CD4-positive, alpha-beta T cell treated with Interleukin-21 for 1 hour (primary cell): ENCODE data around the gene NRG3.

Experiments
- DNase-seq: peaks from one replicate; pipeline ENCODE4 v3.0.0-alpha.2; 2020

Gene NRG3

DNA sequence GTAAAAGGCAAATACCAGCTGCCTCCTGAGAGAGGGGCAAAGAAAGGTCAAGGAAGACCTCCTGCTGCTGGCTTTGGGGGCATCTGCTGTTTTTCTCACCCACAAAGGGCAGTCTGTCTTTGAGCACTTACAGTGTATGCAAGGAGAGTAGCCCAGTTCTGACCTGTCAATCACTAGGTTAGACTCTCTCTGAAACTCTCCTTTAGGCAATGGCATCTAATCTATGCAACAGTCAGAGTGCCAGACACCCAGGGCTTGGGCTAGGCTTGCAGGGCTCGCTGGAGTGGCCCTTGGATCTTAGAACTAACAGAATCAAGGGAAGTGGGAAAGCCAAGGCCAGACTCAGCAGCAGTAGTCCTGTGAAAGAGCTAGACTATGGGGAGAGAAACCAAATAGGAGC lies 522.9 kb downstream of the NRG3 start:
- DNase-seq, result no peak

DNA sequence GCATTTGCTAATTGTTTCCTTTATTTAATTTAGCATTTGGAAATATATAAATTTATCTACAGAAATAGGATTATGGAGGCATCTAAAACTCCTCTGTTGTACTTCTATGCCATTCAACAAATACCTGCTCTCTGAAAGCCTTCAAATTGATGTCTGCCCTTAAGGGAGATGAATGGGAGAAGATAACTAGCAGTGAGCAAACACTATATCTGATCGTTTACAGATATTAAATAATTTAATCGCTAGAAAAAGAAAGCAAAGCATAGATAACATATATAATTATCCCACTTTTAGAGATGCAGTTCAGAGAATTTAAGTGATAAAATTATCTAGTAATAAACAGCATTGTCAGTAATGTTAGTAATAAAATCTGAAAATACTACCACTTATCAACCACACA lies 524.9 kb downstream of the NRG3 start:
- DNase-seq, result no peak

DNA sequence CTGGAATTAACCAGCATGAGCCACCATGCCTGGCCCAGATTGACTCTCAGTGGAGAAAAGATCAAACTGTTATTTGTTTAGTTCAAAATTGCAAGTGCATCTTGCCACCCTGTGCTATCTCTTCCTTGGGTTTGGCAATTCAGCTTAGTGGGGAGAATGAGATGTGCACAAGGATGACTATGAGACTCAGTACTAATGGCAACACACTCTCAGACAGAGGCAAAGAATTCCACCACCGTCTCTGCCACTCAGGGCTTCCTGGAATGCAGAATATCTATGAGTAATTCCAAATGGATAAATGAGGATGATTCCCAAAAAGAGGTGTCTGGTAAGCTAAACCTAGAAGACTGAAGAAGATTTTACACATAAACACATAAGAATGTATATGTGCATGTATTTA lies 525.8 kb downstream of the NRG3 start:
- no peak for DNase-seq

DNA sequence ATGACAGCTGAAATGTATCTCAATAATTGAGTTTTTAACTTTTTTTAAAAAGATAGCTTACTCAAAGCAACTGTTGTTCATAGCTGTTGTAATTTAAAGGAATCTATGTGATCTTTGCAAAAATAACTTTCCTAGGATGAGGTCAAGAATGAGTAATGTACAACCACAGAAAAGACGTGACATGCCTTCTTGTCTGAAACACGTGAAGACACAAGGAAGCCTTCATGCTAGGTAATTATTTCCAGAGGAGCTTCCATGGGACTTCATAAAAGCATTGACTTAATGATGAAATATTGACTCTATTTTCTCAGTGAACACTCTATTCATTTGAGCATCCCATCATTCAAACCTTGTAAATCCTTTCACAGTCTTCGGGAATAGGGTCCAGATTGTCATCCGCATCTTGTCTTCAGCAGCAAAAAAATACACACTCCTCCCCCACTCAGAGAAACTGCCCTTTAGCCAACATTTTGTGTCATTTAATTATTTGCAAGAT lies 528.0 kb downstream of the NRG3 start:
- DNase-seq, result no peak

DNA sequence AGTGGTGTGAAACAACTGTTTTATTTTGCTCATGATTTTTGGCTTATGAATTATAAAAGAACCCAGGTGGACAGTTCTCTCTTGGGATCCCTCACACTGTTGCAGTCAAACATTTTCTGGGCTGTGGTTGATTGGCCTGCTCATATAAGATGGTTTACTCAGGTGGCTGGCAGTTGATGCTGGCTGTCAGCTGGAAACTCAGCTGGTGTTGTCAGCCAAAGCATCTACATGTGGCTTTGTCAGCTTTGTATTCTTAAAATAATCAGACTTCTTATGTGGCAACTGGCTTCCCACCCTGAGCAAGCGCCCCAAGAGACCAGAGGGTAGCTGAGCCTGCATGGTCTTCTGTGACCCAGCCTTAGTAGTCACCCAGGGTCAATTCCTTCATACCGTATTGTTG lies 534.7 kb downstream of the NRG3 start:
- DNase-seq, result no peak

DNA sequence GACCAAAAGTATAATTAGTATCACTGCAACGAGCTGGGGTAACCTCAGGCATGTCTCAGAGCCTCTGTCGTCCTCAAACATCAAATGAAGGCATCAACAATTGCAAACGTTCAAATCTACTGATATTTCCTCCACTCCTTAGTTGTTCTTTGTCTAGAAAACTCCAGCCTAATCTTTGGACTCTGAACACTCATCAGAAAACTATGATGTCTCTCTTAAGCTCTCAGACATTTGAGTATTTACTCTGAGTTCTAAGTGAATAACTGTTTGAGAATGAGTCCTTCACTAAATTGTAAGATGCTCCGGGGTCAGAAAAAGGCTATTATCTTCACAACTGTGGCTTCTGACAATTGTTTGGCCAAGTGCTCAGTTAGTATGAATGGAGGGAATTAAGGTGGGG lies 536.4 kb downstream of the NRG3 start:
- DNase-seq, result no peak

DNA sequence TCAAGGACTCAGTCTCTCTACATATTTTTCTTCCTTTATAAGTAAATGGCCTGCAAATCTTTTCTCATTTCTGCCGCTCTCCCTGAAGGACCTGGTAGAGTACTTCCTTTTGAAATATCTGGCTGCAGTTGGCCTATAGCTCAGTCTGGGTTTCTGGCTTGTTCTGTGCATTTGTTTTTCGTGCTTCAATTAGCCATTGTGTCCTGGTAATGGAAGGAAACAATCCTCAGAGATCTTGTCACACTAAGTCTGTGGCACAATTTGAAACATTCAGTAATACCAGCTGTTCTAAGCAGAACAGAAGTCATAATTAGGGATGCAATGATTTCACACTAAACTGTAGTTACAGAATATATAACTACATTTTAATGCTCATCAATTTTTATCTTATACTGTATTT lies 545.0 kb downstream of the NRG3 start:
- DNase-seq, result no peak

DNA sequence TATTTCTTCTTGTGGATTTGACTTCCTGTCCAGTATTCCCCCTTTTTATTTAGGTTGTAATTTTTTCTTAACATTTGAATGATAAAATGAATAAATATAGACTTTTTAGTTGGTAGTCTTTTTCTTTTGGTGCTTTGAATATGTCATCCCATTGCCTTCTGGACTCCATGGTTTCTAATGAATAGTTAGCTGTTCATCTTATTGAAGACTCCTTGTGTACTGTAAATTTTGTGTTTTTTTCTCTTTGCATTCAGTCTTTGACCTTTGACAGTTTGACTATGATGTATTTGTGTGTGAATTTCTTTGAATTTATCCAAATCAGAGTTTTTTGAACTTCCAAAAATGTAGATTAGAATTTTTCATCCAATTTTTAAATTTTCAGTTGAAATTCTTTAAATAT lies 554.3 kb downstream of the NRG3 start:
- DNase-seq, result no peak

DNA sequence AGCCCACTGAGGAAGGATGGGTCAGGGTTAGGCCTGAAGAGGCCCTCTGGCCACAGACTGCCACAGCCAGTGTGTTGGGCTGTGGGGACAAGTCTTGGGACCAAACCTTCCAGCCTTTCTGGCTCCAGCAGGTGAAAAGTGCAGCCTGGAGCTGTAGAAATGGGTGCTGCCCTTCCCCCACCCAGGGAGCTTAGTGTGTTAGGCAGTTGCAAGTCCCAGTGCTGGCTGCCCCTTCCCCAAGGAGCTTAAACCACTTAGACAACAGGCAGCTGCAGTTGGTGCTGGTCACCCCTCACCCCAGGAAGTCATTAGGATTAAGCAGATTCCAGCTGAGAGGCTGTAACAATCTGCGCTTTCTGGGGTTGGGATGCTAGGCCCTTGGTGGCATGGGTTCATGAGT lies 563.3 kb downstream of the NRG3 start:
- no peak for DNase-seq

DNA sequence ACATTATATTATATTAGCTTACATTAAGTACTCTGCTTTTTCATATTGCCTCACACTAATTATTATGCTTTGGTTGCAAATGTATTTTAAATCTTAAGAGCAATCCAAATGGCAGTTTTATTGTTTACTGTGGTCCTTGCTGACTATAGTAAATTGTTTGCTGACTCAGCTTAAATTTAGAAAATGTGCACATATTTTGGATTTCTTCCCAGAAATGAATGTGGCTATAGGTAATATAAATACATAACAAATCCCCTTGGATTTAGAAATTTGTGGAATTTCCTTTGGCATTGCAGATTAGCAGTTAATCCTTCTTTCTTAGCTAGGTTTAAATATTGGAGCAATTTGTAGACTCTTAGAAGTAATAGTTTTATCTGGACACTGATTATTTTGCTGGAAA lies 565.8 kb downstream of the NRG3 start:
- no peak for DNase-seq

DNA sequence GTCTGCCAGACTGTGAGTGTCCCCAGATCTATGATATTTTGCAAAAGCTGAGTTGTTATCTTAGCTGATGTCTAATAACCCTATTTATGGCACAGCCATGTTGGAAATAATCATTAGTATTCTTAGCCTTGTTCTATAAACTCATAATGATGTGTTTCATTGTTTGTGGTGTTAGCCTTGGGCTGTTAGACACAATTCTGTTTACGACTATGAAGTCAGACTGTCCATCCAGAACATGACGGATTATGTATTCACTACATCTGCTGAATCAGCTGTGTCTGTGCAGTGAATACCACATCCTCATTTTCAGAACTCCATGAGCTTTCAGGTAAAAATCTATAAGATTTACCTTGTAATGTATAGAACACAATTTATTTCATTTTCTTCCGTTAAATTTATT lies 577.1 kb downstream of the NRG3 start:
- no peak for DNase-seq

DNA sequence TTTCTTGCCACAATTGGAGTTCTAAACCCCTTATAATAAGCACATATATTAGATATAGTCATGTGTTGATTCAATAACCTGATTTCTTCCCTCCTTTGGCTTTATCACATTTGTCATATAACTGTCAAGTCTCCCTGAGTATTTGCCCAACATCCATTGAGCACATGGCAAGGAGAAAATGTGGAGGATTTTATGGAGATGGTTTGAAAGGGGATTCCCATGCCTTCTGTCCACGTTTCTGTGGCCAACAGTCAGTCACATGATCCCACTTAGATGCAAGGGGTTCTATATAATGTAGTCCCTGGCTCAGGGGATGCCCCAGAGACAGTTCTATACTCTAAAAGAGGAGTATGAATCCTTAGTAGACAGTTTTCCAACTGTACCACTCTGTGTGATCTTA lies 577.7 kb downstream of the NRG3 start:
- DNase-seq, result no peak

DNA sequence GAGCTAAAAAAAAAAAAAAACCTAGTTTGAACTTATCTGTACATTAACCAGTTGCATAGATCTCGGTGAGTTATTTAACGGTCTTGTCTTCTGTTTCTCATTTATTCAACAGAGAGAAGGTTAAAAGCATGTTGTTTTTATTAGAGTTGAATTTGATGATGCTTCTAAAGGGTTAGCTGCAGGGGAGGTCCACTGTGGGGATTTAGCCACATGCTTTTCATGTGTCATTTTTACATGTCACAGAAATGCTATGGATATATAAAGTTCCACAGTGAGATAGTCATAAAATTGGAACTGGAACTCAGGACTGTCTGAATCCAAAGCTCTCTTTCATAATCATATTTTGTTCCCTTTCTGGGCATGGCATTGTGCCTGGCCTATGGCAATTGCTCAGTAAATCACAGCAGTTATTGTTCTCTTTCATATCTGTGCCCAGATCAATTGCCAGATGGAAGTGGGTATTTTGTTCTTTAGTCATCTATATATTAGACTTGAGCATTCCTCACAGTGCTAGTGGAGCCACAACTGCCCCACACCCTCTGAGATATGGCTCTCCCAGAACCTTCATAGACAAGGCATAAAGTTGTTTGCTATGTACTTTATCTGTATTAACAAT lies 578.8 kb downstream of the NRG3 start:
- no peak for DNase-seq

DNA sequence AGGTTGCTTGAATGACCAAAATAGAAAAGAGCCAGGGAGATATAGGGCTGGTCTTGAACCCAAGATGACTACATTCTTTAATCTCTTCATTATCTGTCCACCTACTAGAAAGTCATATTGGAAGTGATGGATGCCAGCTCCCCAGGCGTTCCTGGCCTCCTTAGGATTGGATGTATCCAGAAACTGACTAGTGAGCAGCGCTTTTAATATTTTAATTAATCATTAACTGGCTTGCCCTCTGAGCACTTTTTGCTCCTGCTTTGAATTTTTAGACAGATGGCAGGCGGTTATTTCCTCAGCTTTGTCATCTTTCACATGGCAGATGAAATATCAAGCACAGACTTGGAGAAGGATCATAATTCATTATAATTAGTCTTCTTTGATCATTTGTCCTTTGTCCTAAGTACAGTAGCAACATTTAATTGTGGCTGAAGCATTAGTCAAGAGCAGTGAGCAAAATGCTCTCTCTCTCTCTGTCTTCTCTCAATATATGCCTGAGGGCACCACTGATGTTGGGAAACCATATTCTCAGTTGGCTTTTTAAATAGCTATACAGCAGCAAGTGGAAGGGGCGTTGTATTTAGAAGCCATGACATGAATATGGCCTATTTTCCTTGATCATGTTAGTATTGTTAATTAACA lies 588.0 kb downstream of the NRG3 start:
- DNase-seq, result no peak

DNA sequence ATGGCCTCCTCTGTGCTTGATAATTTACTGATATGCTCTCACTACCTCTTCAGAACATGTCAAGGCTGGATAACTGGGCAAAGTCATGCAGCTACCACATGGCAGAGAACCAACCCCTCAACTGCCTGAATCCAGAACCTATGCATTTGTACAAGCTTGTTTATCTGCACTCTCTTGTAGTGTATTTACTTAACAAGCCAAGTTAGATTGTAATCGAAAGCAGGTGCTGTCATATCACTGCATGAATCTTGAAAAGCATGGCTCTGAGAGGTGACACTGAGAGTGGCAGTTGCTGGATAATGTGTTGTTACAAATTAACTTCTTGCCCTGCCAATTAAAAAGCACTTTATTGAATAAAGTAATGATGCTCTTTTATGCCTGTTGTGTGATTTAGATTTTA lies 588.6 kb downstream of the NRG3 start:
- no peak for DNase-seq

DNA sequence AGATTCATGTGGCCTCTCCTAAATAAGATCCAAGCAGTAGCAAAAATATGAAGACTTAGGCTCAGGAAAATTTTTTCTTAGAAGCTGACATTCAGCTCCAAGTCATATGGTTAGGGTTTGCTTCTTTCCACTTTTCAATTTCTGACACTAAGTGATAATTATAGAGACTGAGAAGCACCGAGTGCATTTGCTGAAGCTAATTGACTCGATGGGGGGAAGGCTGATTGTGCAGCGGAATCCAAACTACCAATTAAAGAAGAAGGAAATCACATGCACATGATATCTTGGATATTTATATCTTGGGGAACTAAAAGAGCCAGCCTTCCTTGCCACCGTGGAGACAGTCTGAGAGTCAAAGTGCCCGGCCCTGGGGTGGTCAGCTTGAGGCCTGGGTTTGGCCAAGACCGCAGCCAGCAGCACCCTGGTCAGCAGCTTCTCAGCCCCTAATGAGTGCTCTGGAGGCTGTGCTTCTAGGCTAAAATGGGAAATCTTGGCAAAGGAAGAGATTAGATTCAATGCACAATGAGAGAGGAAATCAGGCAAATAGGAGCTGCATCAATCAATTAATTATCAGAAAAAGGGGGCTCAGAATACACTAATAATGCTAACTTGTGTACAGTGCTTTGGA lies 589.3 kb downstream of the NRG3 start:
- no peak for DNase-seq

DNA sequence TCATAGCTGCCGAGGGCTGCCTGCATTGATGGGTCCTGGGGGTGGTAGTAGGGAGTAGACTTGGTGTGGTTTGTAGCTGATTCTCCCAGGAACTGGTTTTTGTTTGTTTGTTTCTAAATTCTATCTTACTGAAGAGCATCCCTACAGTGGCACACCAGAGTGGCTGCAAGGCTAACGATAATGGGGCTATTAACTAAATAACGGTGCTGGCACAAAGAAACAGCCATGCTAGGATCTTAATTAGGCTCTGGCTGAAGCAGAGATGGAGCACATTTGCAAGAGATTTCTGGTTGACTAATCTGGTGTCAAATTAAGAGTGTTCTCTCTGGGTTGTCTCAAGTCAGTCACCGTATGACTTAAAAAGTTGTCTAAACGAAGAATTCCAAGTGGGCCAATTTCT lies 590.0 kb downstream of the NRG3 start:
- DNase-seq, result no peak

DNA sequence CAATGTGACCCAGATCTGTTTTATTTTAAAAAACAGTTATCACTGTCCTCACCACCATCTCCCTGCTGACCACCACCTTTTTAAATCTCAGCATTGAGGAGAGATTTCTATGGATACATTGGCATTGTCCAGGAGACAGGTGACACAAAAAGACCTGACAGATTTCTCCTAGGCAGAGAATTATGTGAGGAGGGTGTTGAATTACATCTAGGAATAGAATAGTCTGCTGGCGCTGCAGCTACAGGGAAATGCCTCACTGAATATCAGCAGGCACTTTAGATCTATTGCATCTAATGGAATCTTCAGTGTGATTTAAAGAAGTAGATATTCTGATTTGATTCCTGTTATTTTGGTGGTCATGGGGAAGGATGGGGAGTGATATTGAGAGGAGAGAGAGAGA lies 593.5 kb downstream of the NRG3 start:
- no peak for DNase-seq

DNA sequence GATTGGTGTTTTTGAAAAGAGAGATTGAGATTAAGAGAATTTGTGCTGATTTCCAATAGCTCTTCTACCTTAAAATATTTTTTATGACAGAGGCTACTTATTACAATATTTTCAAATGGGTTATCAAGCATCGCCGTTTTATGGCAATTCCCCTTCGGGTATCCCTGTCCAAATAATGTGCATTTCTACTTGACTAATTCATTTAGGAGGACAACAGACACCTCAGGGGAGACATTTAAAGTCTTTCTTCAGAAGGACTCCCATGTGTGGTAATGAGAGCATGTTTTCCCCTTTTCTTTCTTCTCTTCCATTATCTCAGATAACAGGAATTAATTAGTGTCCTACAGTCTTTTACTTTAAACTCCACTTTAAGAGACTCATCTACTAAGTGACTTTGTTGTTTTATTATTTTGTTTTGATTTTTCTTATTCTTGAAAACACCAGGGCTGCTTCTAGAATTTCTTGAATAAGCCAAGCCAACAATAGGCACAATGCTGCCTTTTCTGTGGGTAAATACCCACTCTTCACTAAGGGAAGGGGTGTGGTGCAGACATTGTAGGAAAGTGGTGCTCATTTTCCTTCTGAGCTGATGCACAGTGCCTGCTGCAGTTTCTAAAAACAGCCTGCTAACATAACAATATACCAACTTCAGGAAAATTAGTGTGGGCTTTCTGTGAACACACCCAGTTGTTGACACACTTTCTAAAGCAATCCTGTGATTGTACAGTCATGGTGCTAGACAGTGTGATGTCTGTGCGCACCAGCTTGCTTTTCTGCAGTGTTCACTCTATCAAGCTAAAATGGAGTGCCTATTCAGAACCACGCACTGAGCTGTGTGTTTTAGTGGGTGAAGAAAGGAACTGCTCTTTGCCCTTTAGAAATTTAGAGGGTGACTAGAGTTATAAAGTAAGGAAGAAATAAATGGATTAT lies 597.7 kb downstream of the NRG3 start:
- no peak for DNase-seq

DNA sequence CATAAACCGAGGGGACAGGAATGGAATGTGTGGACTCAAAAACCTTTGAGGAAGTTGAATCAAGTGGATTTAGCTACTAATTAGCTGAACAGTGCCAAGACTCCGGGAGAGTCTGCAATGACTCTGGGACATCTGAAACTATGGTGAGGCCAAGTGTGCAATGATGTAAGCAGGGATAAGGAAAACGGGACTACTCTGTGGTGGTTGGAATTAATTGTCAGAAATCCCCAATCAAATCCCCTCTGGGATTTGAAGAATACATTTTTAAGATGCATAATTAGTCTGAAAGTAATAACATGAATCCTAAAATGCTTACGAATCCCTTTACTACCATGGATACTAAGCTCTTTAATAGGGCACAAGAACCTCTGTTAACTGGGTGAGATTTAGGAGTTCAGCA lies 602.8 kb downstream of the NRG3 start:
- DNase-seq, result no peak

DNA sequence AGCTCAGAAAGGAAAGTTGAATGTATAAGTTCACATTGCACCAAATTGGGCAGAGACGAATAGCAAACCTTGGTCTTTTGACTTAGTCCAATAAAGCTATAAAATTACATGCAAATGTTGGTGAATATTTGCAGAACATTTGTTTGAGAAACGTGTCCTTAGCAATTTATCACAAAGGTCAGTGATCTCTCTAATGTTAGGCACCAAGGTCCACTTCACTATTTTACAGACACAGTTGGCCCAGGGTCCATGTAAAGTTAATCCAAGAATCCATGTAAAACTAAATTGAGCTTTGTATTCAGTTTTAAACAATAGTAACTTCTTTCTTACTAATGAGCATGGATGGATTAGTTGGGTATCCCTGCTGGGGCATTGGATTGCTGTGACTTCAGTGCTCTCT lies 617.7 kb downstream of the NRG3 start:
- no peak for DNase-seq

DNA sequence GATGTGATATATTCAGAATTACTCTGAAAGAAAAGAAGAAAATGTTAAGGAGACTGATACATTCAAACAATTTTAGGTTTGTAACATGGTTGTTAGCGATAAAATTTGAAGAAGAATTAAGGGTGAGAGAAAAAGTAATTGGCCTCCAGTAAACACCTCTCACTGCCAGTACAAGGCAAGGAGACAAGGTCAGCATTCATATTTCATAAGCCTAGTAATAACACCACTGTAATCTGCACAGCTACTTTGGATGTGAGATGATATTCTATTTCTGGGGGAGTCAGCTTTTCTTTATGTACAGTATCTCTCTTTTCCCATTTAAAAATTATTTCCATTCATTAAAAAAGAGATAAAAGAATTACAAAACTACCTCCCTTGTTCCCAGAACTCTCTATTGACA lies 621.1 kb downstream of the NRG3 start:
- DNase-seq, result no peak

DNA sequence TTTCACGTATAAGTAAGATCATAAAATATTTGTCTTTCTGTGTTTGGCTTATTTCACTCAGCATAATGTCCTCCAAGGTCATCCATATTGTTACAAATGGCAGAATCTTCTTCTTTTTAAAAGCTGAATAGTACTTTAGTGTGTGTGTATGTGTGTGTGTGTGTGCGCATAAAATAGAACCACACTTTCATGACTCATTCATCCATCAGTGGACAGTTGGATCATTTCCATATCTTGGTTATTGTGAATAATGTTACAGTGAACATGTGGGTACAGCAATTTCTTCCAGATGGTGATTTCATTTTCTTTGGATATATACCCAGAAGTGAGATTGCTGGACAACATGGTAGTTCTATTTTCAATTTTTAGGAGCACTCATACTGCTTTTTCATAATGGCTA lies 622.4 kb downstream of the NRG3 start:
- DNase-seq, result no peak

DNA sequence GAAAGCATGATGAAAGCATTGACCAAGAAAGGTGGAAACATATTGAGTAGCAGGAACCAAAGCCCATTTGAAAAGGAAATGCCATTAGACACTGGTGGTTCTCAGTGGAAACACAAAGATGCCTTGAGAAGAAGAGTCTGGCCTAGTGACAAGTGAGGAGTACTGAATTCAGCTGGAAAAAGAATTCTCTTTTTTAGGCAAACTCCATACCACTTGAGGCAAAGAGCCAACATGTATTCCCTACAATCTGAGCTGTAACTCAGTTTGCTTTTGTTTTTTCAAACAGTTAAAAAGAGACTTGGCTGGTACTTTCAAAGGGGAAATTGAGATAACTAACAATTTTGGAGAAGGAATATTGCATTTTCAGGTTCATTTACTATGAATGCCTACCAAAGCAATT lies 624.0 kb downstream of the NRG3 start:
- no peak for DNase-seq
